HG03108 (cell line): ENCODE data around the gene NGF.
"Not testable (repeated sequence)": the region's sequence is repeated elsewhere in the genome, so short reads cannot be mapped to it uniquely, and the experiment has no call there.

Source experiments
- ATAC-seq: cut with Tn5 transposase; IDR thresholded peaks from one replicate; pipeline ENCODE4 v1.9.1; 2021; ENCODE audit warnings: moderate library complexity; ENCODE audit not compliant: unreplicated experiment

Gene NGF

GRCh38 chr1:115337633-115338456 lies at the start of gene NGF:
NGF (minus strand) TSS chr1:115338249; CDS start chr1:115286795, 51,454 bp downstream.
- no peak for ATAC-seq

GRCh38 chr1:115383455-115383854 lies 45.4 kb upstream of the NGF start:
- not testable (repeated sequence) for ATAC-seq

- no peak for ATAC-seq
These were observed 41.9 kb upstream of the NGF start for GRCh38 chr1:115379943-115380342.

- ATAC-seq: no peak
These were observed 39.4 kb upstream of the NGF start for GRCh38 chr1:115377411-115377810.

GRCh38 chr1:115374598-115374997 lies 36.5 kb upstream of the NGF start:
- no peak for ATAC-seq

GRCh38 chr1:115373305-115373704 lies 35.3 kb upstream of the NGF start:
- ATAC-seq: no peak

- no peak for ATAC-seq
These were observed 27.7 kb upstream of the NGF start for GRCh38 chr1:115365738-115366137.

GRCh38 chr1:115364780-115365155 lies 26.7 kb upstream of the NGF start:
- no peak for ATAC-seq

- ATAC-seq: no peak
These were observed 26.2 kb upstream of the NGF start for GRCh38 chr1:115364046-115364779.

- ATAC-seq: no peak
These were observed 25.1 kb upstream of the NGF start for GRCh38 chr1:115363171-115363570.

- ATAC-seq: not testable (repeated sequence)
These were observed 22.6 kb upstream of the NGF start for GRCh38 chr1:115360505-115361129.

GRCh38 chr1:115359787-115360452 lies 21.9 kb upstream of the NGF start:
- ATAC-seq: not testable (repeated sequence)

- ATAC-seq: no peak
These were observed 18.3 kb upstream of the NGF start for GRCh38 chr1:115356356-115356755.

- ATAC-seq: no peak
These were observed 17.0 kb upstream of the NGF start for GRCh38 chr1:115355069-115355468.

GRCh38 chr1:115351143-115351542 lies 13.1 kb upstream of the NGF start:
- ATAC-seq: no peak

- ATAC-seq: no peak
These were observed 10.6 kb upstream of the NGF start for GRCh38 chr1:115348636-115349035.

- ATAC-seq: no peak
These were observed 9.2 kb upstream of the NGF start for GRCh38 chr1:115347282-115347681.

GRCh38 chr1:115343200-115343737 lies 5.2 kb upstream of the NGF start:
- ATAC-seq: no peak

- ATAC-seq: no peak
These were observed 3.9 kb upstream of the NGF start for GRCh38 chr1:115341948-115342347.

GRCh38 chr1:115340879-115341278 lies 2.8 kb upstream of the NGF start:
- no peak for ATAC-seq

GRCh38 chr1:115338457-115338820 lies 390 bp upstream of the NGF start:
- no peak for ATAC-seq
